NCI-H2196 (cell line): Measurements from ENCODE around the gene KIRREL2.
"Not testable (repeated sequence)": the region's sequence is repeated elsewhere in the genome, so short reads cannot be mapped to it uniquely, and the experiment has no call there.

Experiments
- DNase-seq: peaks from one replicate; lab custom pipeline; 2025; ENCODE audit not compliant: unreplicated experiment; lab: John Stamatoyannopoulos, UW

The KIRREL2 gene

DNA sequence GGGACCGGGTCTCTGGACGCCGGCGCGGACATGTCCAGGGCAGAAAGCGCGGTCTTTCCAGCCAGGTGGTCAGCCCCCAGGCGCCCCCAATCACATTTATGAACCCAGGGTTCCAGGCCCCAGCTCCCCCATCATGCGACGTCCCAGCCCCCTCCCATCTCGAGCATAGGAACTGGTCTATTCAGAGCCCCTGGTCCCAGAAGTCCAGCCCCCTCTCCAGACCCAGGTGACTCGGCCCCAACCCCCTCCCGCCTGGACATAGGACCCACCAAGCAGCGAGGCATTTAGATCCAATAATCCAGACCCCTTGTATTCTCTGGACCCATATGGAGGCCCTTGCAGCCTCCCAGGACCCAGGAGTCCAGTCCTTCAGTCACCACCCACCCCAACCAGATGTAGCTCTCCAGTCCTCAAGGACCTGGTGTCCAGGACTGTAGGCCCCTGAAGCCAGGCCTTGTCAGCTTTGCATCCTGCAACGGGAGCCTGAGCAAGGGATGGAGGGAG is 12.2 kb downstream of the KIRREL2 start:
- DNase-seq, result no peak

GRCh38 chr19:35869327-35870123 is 12.8 kb downstream of the KIRREL2 start:
- peak; percentile 94 for DNase-seq

DNA sequence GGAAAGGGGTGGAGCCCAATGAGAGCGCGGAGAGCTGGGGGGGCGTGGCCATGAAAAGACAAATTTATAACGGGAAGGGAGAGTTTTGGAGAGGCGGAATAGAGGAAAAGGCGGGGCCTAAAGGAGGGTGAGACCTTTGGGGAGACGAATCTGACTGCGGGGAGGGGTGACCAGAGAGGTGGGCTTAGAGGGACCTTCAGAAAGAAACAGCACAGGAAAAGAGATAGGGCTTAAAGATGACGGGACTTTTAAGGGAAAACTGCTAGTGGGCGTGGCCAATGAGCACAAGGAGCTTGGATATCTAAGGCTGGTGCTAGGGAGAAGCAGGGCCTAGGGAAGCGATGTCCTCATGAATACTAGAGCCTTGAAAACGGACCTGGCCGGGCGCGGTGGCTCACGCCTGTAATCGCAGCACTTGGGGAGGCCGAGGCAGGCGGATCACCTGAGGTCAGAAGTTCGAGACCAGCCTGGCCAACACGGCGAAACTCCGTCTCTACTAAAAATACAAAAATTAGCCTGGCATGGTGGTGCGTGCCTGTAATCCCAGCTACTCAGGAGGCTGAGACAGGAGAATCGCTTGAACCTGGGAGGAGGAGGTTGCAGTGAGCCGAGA is 13.5 kb downstream of the KIRREL2 start:
- DNase-seq, result not testable (repeated sequence)

DNA sequence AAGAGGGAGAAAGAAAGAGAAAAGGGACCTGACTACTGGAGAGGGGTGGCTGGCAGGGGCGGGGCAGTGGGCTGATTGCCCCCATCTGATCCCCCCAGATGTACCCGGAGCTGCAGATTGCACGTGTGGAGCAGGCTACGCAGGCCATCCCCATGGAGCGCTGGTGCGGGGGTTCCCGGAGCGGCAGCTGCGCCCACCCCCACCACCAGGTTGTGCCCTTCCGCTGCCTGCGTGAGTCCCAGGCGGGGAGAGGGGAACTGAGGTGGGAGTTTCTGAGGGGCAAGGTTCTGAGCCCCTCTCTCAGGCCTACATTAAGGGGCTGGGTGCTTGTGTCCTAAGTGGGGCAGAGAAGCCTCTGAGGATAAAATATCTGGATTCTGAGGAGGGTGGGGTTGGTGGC is 14.1 kb downstream of the KIRREL2 start:
- DNase-seq, result no peak

- no peak for DNase-seq
Measured at GRCh38 chr19:35871611-35872010, 14.9 kb downstream of the KIRREL2 start.

GRCh38 chr19:35872180-35872579 is 15.5 kb downstream of the KIRREL2 start:
- DNase-seq, result no peak

DNA sequence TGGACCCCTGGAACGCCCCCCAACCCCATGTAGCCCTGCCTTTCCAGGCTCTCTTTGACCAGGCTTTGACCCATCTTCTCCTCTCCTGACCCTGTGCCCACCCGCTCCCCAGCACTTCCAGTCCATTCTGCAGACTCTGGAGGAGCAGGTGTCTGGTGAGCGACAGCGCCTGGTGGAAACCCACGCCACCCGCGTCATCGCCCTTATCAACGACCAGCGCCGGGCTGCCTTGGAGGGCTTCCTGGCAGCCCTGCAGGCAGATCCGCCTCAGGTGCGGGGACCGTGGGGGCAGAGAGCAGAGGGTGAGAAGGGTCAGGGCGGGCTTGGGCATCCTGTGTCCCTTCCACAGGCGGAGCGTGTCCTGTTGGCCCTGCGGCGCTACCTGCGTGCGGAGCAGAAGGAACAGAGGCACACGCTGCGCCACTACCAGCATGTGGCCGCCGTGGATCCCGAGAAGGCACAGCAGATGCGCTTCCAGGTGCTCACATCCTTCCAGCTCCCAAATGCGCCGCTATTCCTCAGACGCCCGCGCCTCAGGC is 17.8 kb downstream of the KIRREL2 start:
- no peak for DNase-seq

- DNase-seq, result no peak
Measured at GRCh38 chr19:35879068-35879467, 22.4 kb downstream of the KIRREL2 start.

DNA sequence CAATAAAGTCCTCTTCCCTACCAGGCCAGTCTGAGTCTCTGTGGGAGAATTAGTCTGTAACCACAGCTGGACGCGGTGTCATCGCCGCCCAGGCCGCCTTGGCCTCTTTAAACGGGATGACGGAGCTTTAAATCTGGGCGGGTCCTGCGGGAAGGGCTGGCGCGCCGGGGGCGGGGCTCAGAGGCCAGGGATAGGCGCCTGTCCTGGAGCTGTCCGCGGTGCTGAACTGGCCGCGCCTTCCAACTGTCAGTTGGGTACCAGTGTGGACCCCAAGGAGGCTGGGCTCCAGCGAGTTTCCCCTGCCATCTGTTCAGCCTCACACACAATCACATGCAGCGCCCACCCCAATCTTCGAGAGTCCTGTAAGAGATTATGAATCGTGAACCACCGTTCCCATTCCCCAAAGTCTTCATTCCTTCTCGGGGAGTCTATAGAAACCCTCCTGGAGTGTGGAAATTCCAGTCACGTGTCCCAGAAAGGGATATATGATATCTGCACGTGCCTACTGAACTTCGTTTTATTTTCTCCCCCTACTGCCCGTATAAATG is 23.1 kb downstream of the KIRREL2 start:
- no peak for DNase-seq

DNA sequence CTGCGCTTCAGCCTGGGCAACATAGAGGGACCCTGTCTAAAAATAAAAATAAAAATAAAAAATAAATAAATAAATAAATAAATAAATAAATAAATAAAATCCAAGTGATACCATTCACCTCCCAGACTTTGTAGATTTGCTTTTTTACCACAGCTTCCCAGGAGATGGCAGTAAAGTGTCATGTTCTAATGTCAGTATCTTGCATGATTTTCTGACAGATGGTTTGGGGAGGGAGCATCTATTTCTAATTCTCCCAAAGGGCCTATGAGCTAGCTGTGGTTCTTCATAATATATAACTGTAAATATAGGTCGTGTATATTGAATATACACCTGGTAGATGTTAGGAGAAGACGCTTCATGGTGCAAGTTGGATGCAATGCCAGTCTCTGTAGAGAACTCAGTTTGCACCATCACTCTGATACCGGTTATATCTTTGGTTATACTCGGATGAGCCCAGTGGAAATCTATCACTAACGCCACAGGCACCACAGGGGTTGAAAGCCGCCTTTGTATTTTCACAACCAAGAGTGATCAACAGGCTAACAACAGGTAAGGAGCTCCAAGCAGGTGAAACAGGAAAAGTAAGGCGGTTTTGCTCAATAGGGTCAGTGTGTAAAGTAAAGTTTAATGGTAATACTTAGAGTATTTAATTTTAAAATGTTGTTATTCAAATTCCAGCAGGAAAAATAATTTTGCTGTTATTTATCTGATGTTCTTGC is 25.6 kb downstream of the KIRREL2 start:
- peak; percentile 77 for DNase-seq

DNA sequence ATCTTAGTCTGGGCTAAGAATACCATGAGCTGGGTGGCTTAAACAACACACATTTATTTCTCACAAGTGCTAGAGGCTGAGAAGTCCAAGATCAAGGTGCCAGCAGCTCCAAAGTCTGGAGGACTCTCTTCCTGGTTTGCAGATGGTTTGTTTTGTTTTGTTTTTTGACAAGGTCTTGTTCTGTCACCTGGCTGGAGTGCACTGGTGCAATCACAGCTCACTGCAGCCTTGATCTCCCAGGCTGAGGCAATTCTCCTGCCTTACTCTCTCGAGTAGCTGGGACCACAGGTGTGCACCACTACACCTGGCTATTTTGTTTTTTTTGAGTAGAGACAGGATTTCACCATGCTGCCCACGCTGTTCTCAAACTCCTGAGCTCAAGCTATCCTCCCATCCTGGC is 27.2 kb downstream of the KIRREL2 start:
- no peak for DNase-seq

DNA sequence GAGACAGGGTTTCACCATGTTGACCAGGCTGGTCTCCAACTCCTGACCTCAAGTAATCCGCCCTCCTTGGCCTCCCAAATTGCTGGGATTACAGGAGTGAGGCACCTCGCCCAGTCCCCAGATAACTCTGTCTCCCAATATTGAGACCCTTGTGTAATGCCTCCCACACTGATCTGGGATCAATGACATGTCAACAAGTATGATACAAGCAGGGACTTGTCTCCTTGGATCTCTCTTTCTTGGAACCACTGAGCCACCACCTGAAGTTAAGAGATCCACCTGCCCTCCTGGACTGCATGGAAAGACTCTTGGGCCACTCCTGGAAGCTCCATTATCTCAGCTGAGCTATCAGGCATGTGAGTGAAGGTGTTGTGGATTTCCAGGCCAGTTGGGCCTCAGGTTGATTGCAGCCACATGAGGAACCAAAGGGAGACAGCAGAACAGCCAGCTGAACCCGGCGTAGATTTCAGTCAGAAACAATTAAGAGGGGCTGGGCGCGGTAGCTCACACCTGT is 28.6 kb downstream of the KIRREL2 start:
- DNase-seq, result no peak

GRCh38 chr19:35885904-35886303 is 29.2 kb downstream of the KIRREL2 start:
- no peak for DNase-seq

DNA sequence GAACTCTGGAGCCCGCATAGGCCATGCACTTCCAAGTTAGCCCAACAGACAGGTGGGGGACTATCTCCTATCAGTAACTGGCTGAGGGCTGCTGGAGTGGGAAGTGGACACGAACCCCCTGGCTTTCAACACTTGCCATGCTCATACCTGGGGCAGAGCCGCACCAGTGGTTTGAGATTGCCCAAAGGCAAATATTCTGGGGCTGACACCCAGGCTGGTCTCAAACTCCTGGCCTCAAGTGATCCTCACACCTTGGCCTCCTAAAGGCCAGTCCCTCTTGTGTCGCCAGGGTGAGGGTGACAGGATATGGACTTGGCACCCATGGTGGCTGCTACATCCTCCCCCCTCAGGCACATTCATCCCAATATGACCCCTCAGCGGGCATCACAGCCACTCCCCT is 30.5 kb downstream of the KIRREL2 start:
- no peak for DNase-seq

- DNase-seq, result no peak
Measured at GRCh38 chr19:35888398-35888797, 31.7 kb downstream of the KIRREL2 start.

GRCh38 chr19:35889370-35890112 is 32.8 kb downstream of the KIRREL2 start:
- no peak for DNase-seq

- DNase-seq, result no peak
Measured at GRCh38 chr19:35890113-35890650, 33.5 kb downstream of the KIRREL2 start.

DNA sequence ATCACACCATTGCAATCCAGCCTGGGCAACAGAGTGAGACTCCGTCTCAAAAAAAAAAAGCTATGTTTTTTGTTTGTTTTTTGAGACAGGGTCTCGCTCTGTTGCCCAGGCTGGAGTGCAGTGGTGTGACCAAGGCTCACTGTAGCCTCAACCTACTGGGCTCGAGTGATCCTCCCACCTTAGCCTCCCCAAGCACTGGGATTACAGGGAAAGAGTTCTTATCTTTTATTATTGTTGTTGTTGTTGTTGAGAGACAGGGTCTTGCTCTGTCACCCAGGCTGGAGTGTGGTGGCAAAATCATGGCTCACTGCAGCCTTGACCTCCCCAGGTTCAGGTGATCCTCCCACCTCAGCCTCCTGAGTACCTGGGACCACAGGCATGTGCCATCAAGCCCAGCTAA is 35.1 kb downstream of the KIRREL2 start:
- DNase-seq, result not testable (repeated sequence)

- no peak for DNase-seq
Measured at GRCh38 chr19:35894342-35894741, 37.6 kb downstream of the KIRREL2 start.
